B cell (primary cell): ENCODE measurements around the gene BTF3. TPM values are rescaled to one million over a fixed set of nuclear protein-coding genes. Genes with fewer than 3 reads are reported as not detected.
"Not testable (repeated sequence)": the region's sequence is repeated elsewhere in the genome, so short reads cannot be mapped to it uniquely, and the experiment has no call there.

ENCODE experiments used
- ATAC-seq: fragments of 200-7000 bp; cut with Tn5 transposase; one replicate; pipeline ENCODE4 v1.10.0; 2021; ENCODE audit warnings: low read depth, mild to moderate bottlenecking, moderate number of reproducible peaks, moderate library complexity
- CTCF ChIA-PET: fragments of 350-600 bp; sonication (Branson Sonifier 250); formaldehyde crosslinking; loops from one replicate; lab custom pipeline; 2021; ENCODE audit warnings: antibody characterized with exemption, inconsistent platforms; lab: Charles Lee
- POLR2A ChIA-PET: fragments of 350-600 bp; sonication (Branson Sonifier 250); formaldehyde crosslinking; loops from one replicate; lab custom pipeline; 2021; ENCODE audit warnings: antibody characterized with exemption; lab: Charles Lee
- DNase-seq: peaks from one replicate; pipeline ENCODE4 v3.0.0; 2013
- H2AFZ ChIP-seq: 2 replicates; pipeline ENCODE4 v1.6.1; 2012; ENCODE audit warnings: mild to moderate bottlenecking, low read depth, low read length; ENCODE audit not compliant: insufficient read depth, poor library complexity, severe bottlenecking
- H3K27ac ChIP-seq, 2 donors: 1 replicate in 1 of 2; 2 replicates in 1 of 2; pipeline ENCODE4 v1.5.1; 2012 to 2013; ENCODE audit warnings: low read length in 2 of 2, mild to moderate bottlenecking in 2 of 2, moderate library complexity in 1 of 2
- H3K27me3 ChIP-seq, 4 experiments: fragments of 200-600 bp in 1 of 4; sonication (generic) in 1 of 4; replicated peaks in 1 of 4; 1 replicate in 2 of 4; 2 replicates in 2 of 4; pipeline versions ENCODE4 v1.6.1 to v1.7.0; 2013 to 2016; ENCODE audit warnings: low read length in 3 of 4, mild to moderate bottlenecking in 2 of 4, mixed read lengths in 1 of 4, moderate library complexity in 1 of 4; ENCODE audit not compliant: insufficient read depth in 4 of 4, control insufficient read depth in 3 of 4; ENCODE audit errors: control extremely low read depth in 1 of 4
- H3K36me3 ChIP-seq, 2 experiments: replicated peaks in 1 of 2; 1 replicate in 1 of 2; 2 replicates in 1 of 2; pipeline versions ENCODE4 v1.6.1 to v1.7.1; 2013; ENCODE audit warnings: low read length in 1 of 2; ENCODE audit not compliant: insufficient read depth in 2 of 2, control insufficient read depth in 1 of 2; ENCODE audit errors: control extremely low read depth in 1 of 2, extremely low read depth in 1 of 2
- H3K4me1 ChIP-seq, 2 donors: fragments of 200-600 bp in 1 of 2; sonication (generic) in 1 of 2; 1 replicate in 1 of 2; 2 replicates in 1 of 2; pipeline versions ENCODE4 v1.5.1 to v1.6.1; 2013 to 2017; ENCODE audit warnings: low read length in 2 of 2; ENCODE audit not compliant: control insufficient read depth in 2 of 2, insufficient read depth in 2 of 2
- H3K4me2 ChIP-seq: replicated peaks from 2 replicates; pipeline ENCODE3; 2012; ENCODE audit warnings: mild to moderate bottlenecking, low read depth, low read length; ENCODE audit not compliant: poor library complexity, severe bottlenecking
- H3K4me3 ChIP-seq, 5 experiments: fragments of 200-600 bp in 1 of 5; sonication (generic) in 1 of 5; 1 replicate in 3 of 5; 2 replicates in 2 of 5; pipeline versions ENCODE4 v1.5.1 to v1.7.0; 2011 to 2016; ENCODE audit warnings: low read length in 4 of 5, mild to moderate bottlenecking in 4 of 5, low read depth in 2 of 5, control low read depth in 1 of 5, moderate library complexity in 1 of 5; ENCODE audit not compliant: insufficient read depth in 1 of 5; ENCODE audit errors: control extremely low read depth in 1 of 5, extremely low read depth in 1 of 5
- H3K79me2 ChIP-seq: fragments of 200-600 bp; sonication (generic); one replicate; pipeline ENCODE4 v1.6.0; 2016; ENCODE audit warnings: low read length; ENCODE audit not compliant: control insufficient read depth, insufficient read depth
- H3K9ac ChIP-seq: fragments of 200-600 bp; sonication (generic); 2 replicates; pipeline ENCODE4 v1.6.1; 2017; ENCODE audit warnings: mild to moderate bottlenecking, low read length, moderate library complexity
- H3K9me3 ChIP-seq, 3 donors: one replicate each; pipeline versions ENCODE4 v1.6.1 to v1.7.1; 2013; ENCODE audit warnings: low read length in 2 of 3; ENCODE audit not compliant: control insufficient read depth in 2 of 3, insufficient read depth in 1 of 3; ENCODE audit errors: control extremely low read depth in 1 of 3
- H4K20me1 ChIP-seq: 2 replicates; pipeline ENCODE4 v1.6.0; 2012; ENCODE audit warnings: mild to moderate bottlenecking, low read length; ENCODE audit not compliant: insufficient read depth, control insufficient read depth, poor library complexity, severe bottlenecking
- H3K27ac Mint-ChIP-seq: one replicate; pipeline ENCODE4 v1.8.0; 2021; ENCODE audit warnings: mixed read lengths
- H3K27me3 Mint-ChIP-seq: one replicate; pipeline ENCODE4 v1.8.0; 2021; ENCODE audit warnings: mixed read lengths
- H3K4me1 Mint-ChIP-seq: one replicate; pipeline ENCODE4 v1.8.0; 2021; ENCODE audit warnings: mixed read lengths
- H3K4me3 Mint-ChIP-seq: one replicate; pipeline ENCODE4 v1.8.0; 2021; ENCODE audit warnings: mixed read lengths
- H3K9me3 Mint-ChIP-seq: one replicate; pipeline ENCODE4 v1.8.0; 2022; ENCODE audit warnings: mixed read lengths; ENCODE audit not compliant: insufficient read depth
- EZH2 ChIP-seq: IDR thresholded peaks from 2 replicates; pipeline ENCODE4 v1.6.1; 2012; ENCODE audit warnings: borderline replicate concordance, low read depth, mild to moderate bottlenecking, moderate library complexity, low read length; ENCODE audit not compliant: insufficient read depth, poor library complexity, severe bottlenecking
- WGBS: methylation state at CpG from one replicate; pipeline ENCODE4 v1.1.5; 2013; ENCODE audit warnings: missing lambda C conversion rate; ENCODE audit not compliant: insufficient coverage; 5-methylcytosine and 5-hydroxymethylcytosine counted together
- intact Hi-C: fragments of 100-400 bp; cut with micrococcal nuclease; formaldehyde crosslinking; loops from one replicate; pipeline ENCODE4 v1.10.0; 2022
- polyA plus RNA-seq: library from polyadenylated mRNA; depleted of rRNA; stranded (reverse); fragments of >200 nt; gene quantifications from 2 replicates; pipeline ENCODE4 v1.2.3, GENCODE V29; 2012
- total RNA-seq, 2 donors: library from RNA; stranded (reverse); fragments of 120-200 nt in 1 of 2; gene quantifications; 1 replicate in 1 of 2; 2 replicates in 1 of 2; pipeline versions ENCODE4 v1.2.3 to v1.2.4, GENCODE V29; 2013 to 2022
- TF ChIP-seq, protein P1 (sequence below): fragments of 200-600 bp; IDR thresholded peaks from one replicate; pipeline ENCODE4 v1.8.0; 2022; ENCODE audit warnings: antibody characterized with exemption, mild to moderate bottlenecking

The BTF3 gene
- total and polyA plus RNA-seq, 2 donors (not counting 1 experiment from before 2014, with no cell fraction given), result 309 to 466 TPM

DNA sequence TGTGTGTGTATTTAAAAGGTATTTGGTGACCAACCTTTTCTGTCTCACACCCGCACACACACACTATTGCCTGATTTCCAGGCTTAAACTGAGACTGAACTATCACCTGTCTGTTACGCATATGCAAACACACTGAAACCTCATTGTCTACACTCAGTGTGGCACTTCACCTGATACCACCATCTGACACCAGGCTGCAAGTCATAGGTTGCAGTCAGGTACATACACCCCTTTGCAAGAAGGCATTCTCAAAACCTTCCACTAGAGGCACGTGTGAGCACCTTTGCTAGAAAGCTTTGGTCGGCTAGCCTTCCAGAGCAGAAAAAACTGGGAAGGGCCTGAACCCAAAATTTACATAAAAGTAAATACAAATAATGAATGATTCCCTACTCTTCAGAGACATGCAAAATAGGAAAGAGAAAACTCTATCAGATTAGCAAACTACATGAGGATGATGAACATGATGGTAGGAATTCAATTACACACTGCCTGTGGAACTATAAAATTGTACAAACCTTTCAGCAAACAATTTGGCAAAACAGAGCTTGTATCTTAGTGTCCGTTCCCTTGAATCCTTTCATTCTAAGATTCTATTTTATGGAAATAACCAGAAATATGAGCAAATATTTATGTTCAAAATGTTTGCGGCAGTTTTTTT, 43.7 kb upstream of the BTF3 start:
- peaks cover 67% of the 10 kb centered on the region for H3K27me3 Mint-ChIP-seq
- intact Hi-C loops, result loop anchor here (5.0 kb wide), 1 partner anchor 43 kb away; the partner anchor contains the start of gene BTF3

GRCh38 chr5:73456462-73456861, 41.8 kb upstream of the BTF3 start:
- H3K4me3 Mint-ChIP-seq, H3K27ac ChIP-seq, H3K4me2 ChIP-seq, H4K20me1 ChIP-seq, CTCF ChIA-PET, H3K9me3 Mint-ChIP-seq, POLR2A ChIA-PET, H2AFZ ChIP-seq, H3K4me3 ChIP-seq, intact Hi-C loops, DNase-seq, H3K9ac ChIP-seq, ATAC-seq, H3K27ac Mint-ChIP-seq, H3K36me3 ChIP-seq, H3K4me1 Mint-ChIP-seq, H3K79me2 ChIP-seq: not testable (repeated sequence)
- WGBS, result no CpG with 5 or more reads among the region's 1 CpG
- peaks cover 65% of the 10 kb centered on the region for H3K27me3 Mint-ChIP-seq
- H3K9me3 ChIP-seq, result peaks cover 0 to 11% (median 0%) of the 10 kb centered on the region in 3 donors
- peaks cover 4 to 13% of the 10 kb centered on the region in 2 donors for H3K4me1 ChIP-seq
- H3K27me3 ChIP-seq, result peaks cover 0 to 54% (median 43%) of the 10 kb centered on the region in 4 experiments

More for the DNA sequence above, 43.7 kb upstream of the BTF3 start:
- H2AFZ ChIP-seq, result no peak overlapping the region
- no peak overlapping the region for H3K4me2 ChIP-seq
- WGBS, result 45% methylated on average over 2 of the region's 6 CpGs
- no peaks in the 10 kb centered on the region for H3K36me3 ChIP-seq
- H3K79me2 ChIP-seq, result no peaks in the 10 kb centered on the region
- H4K20me1 ChIP-seq, result no peaks in the 10 kb centered on the region
- H3K4me1 ChIP-seq, result peaks cover 10 to 23% of the 10 kb centered on the region in 2 donors
- POLR2A ChIA-PET, result no interaction called here
- Mint-ChIP-seq H3K4me1 (peaks cover 7% of the 10 kb centered on the region), H3K4me3 (no peak overlapping the region), H3K9me3 (peaks cover 5% of the 10 kb centered on the region), H3K27ac (no peak overlapping the region)
- peaks cover 4 to 67% (median 59%) of the 10 kb centered on the region in 4 experiments for H3K27me3 ChIP-seq
- H3K4me3 ChIP-seq, result no peak overlapping the region
- ATAC-seq (peak; percentile 68), DNase-seq (peak; percentile 62)
- no peak overlapping the region for H3K9ac ChIP-seq
- H3K9me3 ChIP-seq, result peaks cover 0 to 22% (median 14%) of the 10 kb centered on the region in 3 donors
- CTCF ChIA-PET, result interaction anchor here (0.7 to 2.0 kb wide), 7 partner anchors 9 to 242 kb away, joined by 3 to 10 read pairs (median 4); no protein-coding TSS in a partner anchor
- H3K27ac ChIP-seq, result no peak overlapping the region
- TF ChIP-seq, protein P1, sequence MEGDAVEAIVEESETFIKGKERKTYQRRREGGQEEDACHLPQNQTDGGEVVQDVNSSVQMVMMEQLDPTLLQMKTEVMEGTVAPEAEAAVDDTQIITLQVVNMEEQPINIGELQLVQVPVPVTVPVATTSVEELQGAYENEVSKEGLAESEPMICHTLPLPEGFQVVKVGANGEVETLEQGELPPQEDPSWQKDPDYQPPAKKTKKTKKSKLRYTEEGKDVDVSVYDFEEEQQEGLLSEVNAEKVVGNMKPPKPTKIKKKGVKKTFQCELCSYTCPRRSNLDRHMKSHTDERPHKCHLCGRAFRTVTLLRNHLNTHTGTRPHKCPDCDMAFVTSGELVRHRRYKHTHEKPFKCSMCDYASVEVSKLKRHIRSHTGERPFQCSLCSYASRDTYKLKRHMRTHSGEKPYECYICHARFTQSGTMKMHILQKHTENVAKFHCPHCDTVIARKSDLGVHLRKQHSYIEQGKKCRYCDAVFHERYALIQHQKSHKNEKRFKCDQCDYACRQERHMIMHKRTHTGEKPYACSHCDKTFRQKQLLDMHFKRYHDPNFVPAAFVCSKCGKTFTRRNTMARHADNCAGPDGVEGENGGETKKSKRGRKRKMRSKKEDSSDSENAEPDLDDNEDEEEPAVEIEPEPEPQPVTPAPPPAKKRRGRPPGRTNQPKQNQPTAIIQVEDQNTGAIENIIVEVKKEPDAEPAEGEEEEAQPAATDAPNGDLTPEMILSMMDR, result peak; percentile 84
- no peak for TF ChIP-seq EZH2
